ENCODE measurements around the gene E2F4. TPM values are rescaled to one million over a fixed set of nuclear protein-coding genes. Genes with fewer than 3 reads are reported as not detected.

The E2F4 gene
- total and polyA plus RNA-seq, 2 of the 13 experiments (the other 11 are each of a cell fraction or from before 2014, with no cell fraction given), result 84.8 to 91.2 TPM

GRCh38 chr16:67169642-67170167 is 22.2 kb upstream of the E2F4 start (continued):
- TF ChIP-seq MYPOP (CRISPR knock-in tag; IDR thresholded peaks at IDR 0.05) (peak; percentile 75; the same call in 1 of the 2 replicates), ZNF44 (CRISPR knock-in tag; IDR thresholded peaks at IDR 0.05) (0 out of 2 replicates have a peak, but pooled peaks have one; percentile 16), ZNF362 (CRISPR knock-in tag; IDR thresholded peaks at IDR 0.05; ENCODE audit: borderline replicate concordance) (peak; percentile 62; the same call in 1 of the 2 replicates), ZNF572 (CRISPR knock-in tag; IDR thresholded peaks at IDR 0.05) (0 out of 2 replicates have a peak, but pooled peaks have one; percentile 54), EZH2 (conservative IDR thresholded peaks at IDR 0.05; ENCODE audit: low read depth, low read length) (no peak), FOXO4 (CRISPR knock-in tag; conservative IDR thresholded peaks at IDR 0.05) (0 out of 2 replicates have a peak, but pooled peaks have one; percentile 20), NFIB (CRISPR knock-in tag; IDR thresholded peaks at IDR 0.05; ENCODE audit: borderline replicate concordance) (0 out of 2 replicates have a peak, but pooled peaks have one; percentile 54), ZNF746 (CRISPR knock-in tag; IDR thresholded peaks at IDR 0.05) (no peak; the same call in 1 of the 2 replicates), ZNF557 (CRISPR knock-in tag; IDR thresholded peaks at IDR 0.05) (peak; percentile 30; the same call in 1 of the 2 replicates), PITX1 (CRISPR knock-in tag; IDR thresholded peaks at IDR 0.05) (no peak), ATF5 (CRISPR knock-in tag; IDR thresholded peaks at IDR 0.05; ENCODE audit: low read depth) (0 out of 2 replicates have a peak, but pooled peaks have one; percentile 61), ZNF383 (CRISPR knock-in tag; IDR thresholded peaks at IDR 0.05; ENCODE audit: borderline replicate concordance) (0 out of 2 replicates have a peak, but pooled peaks have one; percentile 57), ZNF790 (CRISPR knock-in tag; IDR thresholded peaks at IDR 0.05; ENCODE audit: borderline replicate concordance) (0 out of 2 replicates have a peak, but pooled peaks have one; percentile 66), SNAPC5 (CRISPR knock-in tag; IDR thresholded peaks at IDR 0.05; ENCODE audit: borderline replicate concordance) (no peak), SAFB2 (CRISPR knock-in tag; IDR thresholded peaks at IDR 0.05; ENCODE audit: borderline replicate concordance, low read depth) (no peak), SMAD1 (CRISPR knock-in tag; IDR thresholded peaks at IDR 0.05; ENCODE audit: borderline replicate concordance, low read depth) (0 out of 2 replicates have a peak, but pooled peaks have one; percentile 54), MTERF4 (CRISPR knock-in tag; IDR thresholded peaks at IDR 0.05) (0 out of 2 replicates have a peak, but pooled peaks have one; percentile 34), THAP11 (CRISPR knock-in tag; IDR thresholded peaks at IDR 0.05) (0 out of 2 replicates have a peak, but pooled peaks have one; percentile 3), ZNF256 (CRISPR knock-in tag; conservative IDR thresholded peaks at IDR 0.05) (no peak), CTCF (CRISPR knock-in tag; IDR thresholded peaks at IDR 0.05) (peak; percentile 77)
